Measurements from ENCODE around the gene MAN1C1.
A peak's percentile ranks its signal among the peaks of the same experiment; 100 is the strongest.

The MAN1C1 gene

GRCh38 chr1:25787760-25788166 is 171.2 kb downstream of the MAN1C1 start:
- no peak for DNase-seq

- DNase-seq = no peak
Measured at GRCh38 chr1:25790472-25790871, 173.9 kb downstream of the MAN1C1 start.

- no peak for DNase-seq
Measured at GRCh38 chr1:25792115-25792514, 175.5 kb downstream of the MAN1C1 start.

GRCh38 chr1:25793585-25794170 is 177.1 kb downstream of the MAN1C1 start:
- DNase-seq = no peak

GRCh38 chr1:25794325-25794724 is 177.7 kb downstream of the MAN1C1 start:
- DNase-seq = no peak

GRCh38 chr1:25795211-25795610 is 178.6 kb downstream of the MAN1C1 start:
- no peak for DNase-seq

- peak; percentile 61 for DNase-seq
Measured at GRCh38 chr1:25795946-25796810, 179.6 kb downstream of the MAN1C1 start.

- DNase-seq = peak; percentile 84
Measured at GRCh38 chr1:25796811-25797458, 180.3 kb downstream of the MAN1C1 start.

GRCh38 chr1:25797939-25798338 is 181.3 kb downstream of the MAN1C1 start:
- DNase-seq = peak; percentile 19

GRCh38 chr1:25798666-25799351 is 182.2 kb downstream of the MAN1C1 start:
- no peak for DNase-seq

GRCh38 chr1:25799352-25799934 is 182.9 kb downstream of the MAN1C1 start:
- no peak for DNase-seq

GRCh38 chr1:25799935-25800702 is 183.5 kb downstream of the MAN1C1 start, which contains the start of gene SELENON:
Gene SELENON, plus strand, starts transcription at chr1:25800193. Its CDS starts 38 bp downstream, at chr1:25800231.
- peak; percentile 50 for DNase-seq

GRCh38 chr1:25800703-25801377 is 184.2 kb downstream of the MAN1C1 start:
- DNase-seq = no peak

- DNase-seq = peak; percentile 20
Measured at GRCh38 chr1:25802915-25803314, 186.3 kb downstream of the MAN1C1 start.

- no peak for DNase-seq
Measured at GRCh38 chr1:25803368-25803767, 186.8 kb downstream of the MAN1C1 start.

GRCh38 chr1:25804244-25804963 is 187.8 kb downstream of the MAN1C1 start:
- no peak for DNase-seq

- no peak for DNase-seq
Measured at GRCh38 chr1:25804964-25805862, 188.6 kb downstream of the MAN1C1 start.

- DNase-seq = no peak
Measured at GRCh38 chr1:25805863-25806225, 189.3 kb downstream of the MAN1C1 start.

- DNase-seq = no peak
Measured at GRCh38 chr1:25806418-25806817, 189.8 kb downstream of the MAN1C1 start.

Data from CD4-positive, alpha-beta T cell treated with Interleukin-17A for 1 hour (primary cell).